K562 (cell line): ENCODE results near the gene SLC49A3.

Source experiments
- ARHGAP35 ChIP-seq: fragments of 450-650 bp; IDR thresholded peaks from 2 replicates; pipeline ENCODE4 v1.6.1; 2018; ENCODE audit not compliant: partially characterized antibody
- CEBPB ChIP-seq: fragments of 450-650 bp; IDR thresholded peaks from 2 replicates; pipeline ENCODE4 v1.6.1; 2016; ENCODE audit warnings: missing genetic modification characterization, missing compliant biosample characterization
- POLR2A ChIP-seq: fragments of 450-650 bp; conservative IDR thresholded peaks from 2 replicates; pipeline ENCODE4 v1.6.1; 2016
- RAD21 ChIP-seq, 2 experiments: fragments of 250-450 bp in 1 of 2; fragments of 450-650 bp in 1 of 2; sonication (Bioruptor Pico) in 1 of 2; formaldehyde crosslinking in 1 of 2; IDR thresholded peaks in 1 of 2; conservative IDR thresholded peaks in 1 of 2; 2 replicates each; pipeline versions ENCODE4 v1.4.0 to v1.8.0; 2020 to 2022; ENCODE audit warnings: mild to moderate bottlenecking in 2 of 2, moderate library complexity in 1 of 2
- TFE3 ChIP-seq: fragments of 450-650 bp; formaldehyde crosslinking; IDR thresholded peaks from 2 replicates; pipeline ENCODE4 v1.4.0; 2020; ENCODE audit warnings: mild to moderate bottlenecking, mixed read lengths
- ZNF12 ChIP-seq: sonication (generic); formaldehyde crosslinking; IDR thresholded peaks from 2 replicates; pipeline ENCODE4 v1.4.0; 2020; ENCODE audit warnings: mild to moderate bottlenecking, missing genetic modification reagents
- ZNF324 ChIP-seq: fragments of 250-450 bp; sonication (Bioruptor Pico); IDR thresholded peaks from 2 replicates; pipeline ENCODE4 v1.4.0; 2020; ENCODE audit warnings: mild to moderate bottlenecking
- ZNF609 ChIP-seq: sonication (generic); formaldehyde crosslinking; IDR thresholded peaks from 2 replicates; pipeline ENCODE4 v1.8.1; 2023; ENCODE audit warnings: missing genetic modification reagents, mild to moderate bottlenecking, borderline replicate concordance

- no peak for TF ChIP-seq TFE3 (CRISPR knock-in tag)
- TF ChIP-seq POLR2A, result no peak
- no peak for TF ChIP-seq ZNF324
- no peak for TF ChIP-seq CEBPB (tag)
- no peak for TF ChIP-seq ARHGAP35
- TF ChIP-seq ZNF12, result no peak
- TF ChIP-seq ZNF609 (CRISPR knock-in tag), result no peak
- no peak for TF ChIP-seq RAD21 (CRISPR knock-in tag; conservative IDR thresholded peaks at IDR 0.05 in 1 of 2, IDR thresholded peaks at IDR 0.05 in 1 of 2)
Observed at GRCh38 chr4:636628-637159, 52.3 kb downstream of the SLC49A3 start.
